Right renal cortex interstitium (tissue), 3 donors: Measurements from ENCODE around the gene MDFIC2. TPM values are rescaled to one million over a fixed set of nuclear protein-coding genes. Genes with fewer than 3 reads are reported as not detected.
"Not testable (repeated sequence)": the region's sequence is repeated elsewhere in the genome, so short reads cannot be mapped to it uniquely, and the experiment has no call there.

Experiments used
- DNase-seq, 3 donors: peaks; one replicate each; pipeline ENCODE4 v3.0.0-alpha.2; 2013; ENCODE audit warnings: low read depth in 3 of 3, low spot score in 2 of 3
- polyA plus RNA-seq, 3 donors: library from polyadenylated mRNA; unstranded; fragments of 120-200 nt; gene quantifications; one replicate each; pipeline ENCODE4 v1.2.1, GENCODE V29; 2013; ENCODE audit not compliant: insufficient read length in 3 of 3

Gene MDFIC2
- polyA plus RNA-seq, 3 donors, result not detected

DNA sequence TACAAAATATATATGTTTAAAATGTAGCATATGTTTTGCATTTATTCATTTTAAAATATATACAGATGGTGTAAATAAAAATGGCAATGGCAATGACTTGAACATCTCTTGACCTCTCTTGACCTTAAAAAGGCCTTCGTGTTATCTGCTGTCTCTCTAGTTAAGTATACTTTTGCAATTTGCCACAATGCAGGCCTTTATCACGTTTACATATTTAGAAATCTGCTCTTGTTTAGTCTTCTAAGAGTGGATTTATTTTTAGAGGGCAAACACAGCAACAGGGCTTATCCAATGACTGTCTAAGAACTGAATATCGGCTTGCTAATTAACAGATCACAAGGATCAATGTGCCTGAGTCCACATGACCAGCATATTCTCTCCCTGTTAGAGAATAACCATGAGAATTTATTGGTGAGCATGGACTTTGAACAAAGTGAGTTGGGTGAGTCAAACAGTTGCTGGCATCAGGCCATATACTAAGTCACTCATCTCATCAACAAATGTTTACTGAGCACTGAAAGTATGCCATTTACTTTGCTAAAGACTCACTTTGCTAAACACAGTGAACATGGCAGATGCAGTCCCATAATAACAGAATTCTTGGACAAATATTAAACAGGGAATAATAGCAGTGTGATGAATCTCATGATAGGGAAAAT lies 48.2 kb downstream of the MDFIC2 start:
- no peak for DNase-seq

DNA sequence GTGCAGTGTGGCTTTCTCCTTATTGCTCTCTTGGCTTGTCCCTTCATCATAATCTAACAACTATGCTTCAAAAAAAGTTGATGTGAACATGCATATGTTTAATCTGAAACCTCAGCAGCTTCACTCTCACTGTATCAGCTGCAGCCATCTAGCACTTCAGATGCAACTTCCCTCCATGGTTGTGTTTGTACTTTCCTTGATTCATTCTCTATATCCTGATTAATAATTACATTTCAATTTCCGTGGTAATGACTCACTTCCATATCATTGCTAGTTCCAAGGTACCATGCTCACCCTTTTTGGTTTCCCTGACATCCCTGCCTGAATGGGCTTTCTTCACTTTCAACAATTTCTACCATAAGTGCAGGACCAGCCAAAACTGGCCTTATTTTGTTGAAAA lies 51.2 kb downstream of the MDFIC2 start:
- DNase-seq, result no peak

DNA sequence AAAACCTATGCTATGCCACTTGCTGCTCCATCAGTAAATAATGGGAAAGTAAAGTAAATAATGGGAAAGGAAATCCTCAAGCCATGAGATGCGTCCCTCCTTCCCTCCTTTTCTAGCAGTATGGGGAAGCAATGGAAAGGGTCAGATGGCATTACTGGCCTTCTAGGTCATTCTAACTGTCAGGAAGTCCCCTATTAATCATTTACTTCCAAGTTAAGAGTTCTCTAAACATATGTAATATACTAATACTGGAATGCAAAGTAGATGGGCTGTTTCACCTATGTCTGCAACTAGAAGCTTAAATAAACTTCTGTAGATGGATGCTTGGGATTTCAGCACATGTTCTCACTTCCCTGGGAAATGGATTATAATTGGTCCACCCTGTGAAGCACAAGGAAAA lies 55.9 kb downstream of the MDFIC2 start:
- DNase-seq, result no peak

DNA sequence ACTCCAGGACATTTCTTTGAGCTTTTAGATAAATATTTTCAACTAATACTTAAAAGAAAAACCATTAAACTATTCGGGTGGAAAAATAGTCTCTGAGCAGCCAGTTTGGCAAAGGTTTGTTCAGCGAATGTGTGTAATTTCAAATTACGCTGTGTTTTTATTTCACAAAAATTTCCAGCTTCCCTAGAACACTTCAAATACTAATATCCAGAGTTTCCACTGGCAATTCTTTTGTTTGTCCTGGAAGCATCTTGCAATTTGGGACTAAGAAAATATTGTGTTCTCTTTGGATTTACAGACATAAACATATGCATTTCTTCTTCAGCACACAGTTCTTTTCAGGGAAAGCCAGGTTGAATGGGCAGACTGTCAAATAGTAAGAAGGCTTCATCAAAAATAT lies 61.9 kb downstream of the MDFIC2 start:
- DNase-seq, result no peak

DNA sequence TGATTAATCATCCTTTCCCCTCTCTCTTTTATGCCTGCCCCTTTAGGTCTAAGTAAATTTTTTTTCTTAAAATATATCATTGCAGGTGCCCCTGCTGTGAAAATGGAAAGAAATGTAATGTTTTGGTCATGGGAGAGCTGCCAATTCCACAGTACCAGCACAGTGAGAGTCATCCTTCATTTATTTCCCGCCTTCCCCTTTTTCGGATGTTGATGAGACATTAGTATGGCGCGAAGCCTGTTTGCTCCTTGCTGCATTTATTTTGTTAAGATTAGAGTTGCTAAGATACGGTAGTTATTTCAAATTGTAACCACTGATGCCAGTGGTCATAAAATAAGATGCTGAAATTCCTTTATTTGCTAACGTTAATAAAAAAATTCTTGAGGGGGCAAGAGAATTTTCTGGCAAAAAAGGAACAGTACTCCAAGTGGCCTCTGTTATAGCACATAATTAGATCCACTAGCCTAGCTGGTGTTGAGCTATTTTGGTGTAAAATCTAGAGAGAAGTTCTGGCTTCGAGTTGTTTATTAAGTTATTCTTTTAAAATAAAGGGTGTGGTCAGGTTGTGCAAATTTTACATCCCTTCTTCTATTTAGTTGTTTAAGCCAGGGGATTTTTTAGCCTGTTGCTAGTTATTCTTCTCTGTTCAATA lies 62.8 kb downstream of the MDFIC2 start:
- DNase-seq, result no peak

DNA sequence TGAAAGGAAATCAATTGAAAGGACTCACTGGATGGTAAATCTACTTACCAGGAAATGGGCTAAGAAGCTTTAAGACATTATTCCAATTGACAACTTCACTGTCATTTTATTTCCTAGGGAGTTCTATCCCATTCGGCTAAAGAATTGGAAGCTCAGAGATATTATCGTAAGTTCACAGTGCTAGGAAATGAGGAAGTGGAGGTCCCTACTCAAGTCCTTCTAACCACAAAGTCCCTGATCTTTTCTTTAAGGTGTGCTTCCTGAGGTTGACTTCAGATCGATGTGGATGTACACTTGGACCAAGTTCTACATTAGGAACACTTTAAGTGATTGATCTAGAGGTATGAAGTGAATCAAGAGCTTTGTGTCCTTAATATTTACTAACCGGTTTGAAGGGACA lies 63.6 kb downstream of the MDFIC2 start:
- DNase-seq, result no peak

DNA sequence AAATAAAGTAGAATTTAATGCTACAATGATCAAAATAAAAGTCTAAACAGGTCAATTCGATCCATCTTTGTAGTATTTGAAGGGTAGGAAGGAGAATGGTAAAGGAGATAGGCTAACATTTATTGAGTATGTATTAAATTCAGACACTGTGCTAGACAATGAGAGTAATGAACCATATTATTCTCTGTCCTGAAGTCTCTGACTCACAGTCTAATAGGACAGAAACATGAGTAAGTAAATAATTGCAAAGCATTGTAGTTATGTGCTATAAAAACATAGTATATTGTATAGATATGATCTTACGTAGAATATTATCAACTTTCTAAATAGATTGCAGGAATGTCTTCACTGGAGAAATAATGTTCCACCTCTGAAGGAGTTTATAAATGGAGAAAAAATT lies 64.5 kb downstream of the MDFIC2 start:
- no peak for DNase-seq

DNA sequence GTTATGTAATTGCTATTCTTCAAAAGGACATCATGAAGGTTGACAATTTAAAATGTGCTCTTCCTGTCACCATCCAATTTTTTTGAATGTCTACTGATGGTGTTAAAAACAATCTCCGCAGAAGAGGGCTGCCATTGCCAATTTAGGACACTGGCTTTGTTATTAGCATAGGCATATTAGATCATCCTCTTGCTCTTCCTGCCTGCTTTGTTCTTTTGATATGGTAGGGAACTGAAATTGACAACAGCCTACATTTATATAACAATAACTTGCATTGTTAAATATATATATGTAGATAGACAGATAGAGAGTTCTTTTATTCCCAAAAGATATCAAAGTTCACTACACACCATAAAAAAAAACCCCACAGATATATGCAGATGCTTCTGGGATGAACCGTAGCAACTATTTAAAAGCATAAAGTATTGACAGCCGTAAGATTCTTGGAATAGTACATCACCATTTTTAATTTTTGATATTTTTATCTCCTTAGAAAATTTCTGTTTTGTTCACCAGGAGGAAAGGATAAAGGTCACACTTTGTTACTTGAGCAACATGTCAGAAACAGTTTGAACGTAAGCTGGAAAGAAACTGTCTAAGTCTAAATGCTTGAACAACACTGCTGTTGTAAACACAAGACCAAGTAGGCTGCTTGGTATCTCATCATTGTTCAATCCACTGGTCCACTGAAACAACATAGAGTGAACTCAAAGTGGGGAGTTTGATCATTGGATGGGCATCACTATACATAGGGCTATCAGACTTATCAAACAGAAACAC lies 66.5 kb downstream of the MDFIC2 start:
- no peak for DNase-seq

DNA sequence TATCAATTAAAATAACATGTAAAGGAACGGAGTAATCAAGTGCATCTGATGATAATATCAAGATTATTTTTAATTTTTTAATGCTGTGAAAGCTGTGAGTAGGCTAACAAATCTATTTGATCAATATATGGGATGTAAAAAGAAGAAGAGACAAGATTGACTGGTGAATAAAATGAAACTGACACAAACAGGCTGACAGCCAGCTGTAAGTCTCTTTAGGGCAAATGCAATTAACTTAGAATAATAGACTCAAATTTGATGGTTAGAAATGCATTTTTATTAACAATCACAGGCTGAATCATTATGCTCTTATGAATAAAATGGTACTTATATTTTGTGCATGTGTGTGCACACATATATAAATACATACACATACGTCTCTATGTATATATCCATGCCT lies 68.0 kb downstream of the MDFIC2 start:
- DNase-seq, result no peak

DNA sequence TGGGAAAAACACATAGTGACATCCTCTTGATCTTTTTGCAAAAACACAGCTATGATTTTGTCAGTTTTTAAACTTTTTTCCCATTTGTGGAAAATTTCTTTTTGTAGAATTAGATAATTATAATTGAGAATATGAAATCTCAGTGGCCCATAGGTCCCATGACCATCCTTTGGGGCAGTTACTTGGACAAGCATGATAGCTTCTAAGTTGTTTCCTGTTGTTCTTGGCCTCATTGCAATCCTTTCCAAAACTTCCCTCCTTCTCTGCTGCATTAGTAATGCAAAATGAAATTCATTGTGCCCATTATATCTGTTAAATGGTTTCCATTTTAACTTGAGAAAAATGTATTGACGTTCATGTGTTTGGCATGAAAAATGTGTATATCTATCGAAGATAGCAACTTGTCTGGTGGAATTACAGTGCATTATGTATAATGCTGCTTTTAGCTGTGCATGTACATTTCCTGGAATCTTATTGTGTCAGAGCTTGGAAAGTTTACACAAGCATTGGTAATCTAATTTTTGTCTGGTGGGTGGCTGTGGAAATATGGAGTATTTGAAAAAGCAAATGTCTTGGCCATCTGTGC lies 70.0 kb downstream of the MDFIC2 start:
- no peak for DNase-seq

DNA sequence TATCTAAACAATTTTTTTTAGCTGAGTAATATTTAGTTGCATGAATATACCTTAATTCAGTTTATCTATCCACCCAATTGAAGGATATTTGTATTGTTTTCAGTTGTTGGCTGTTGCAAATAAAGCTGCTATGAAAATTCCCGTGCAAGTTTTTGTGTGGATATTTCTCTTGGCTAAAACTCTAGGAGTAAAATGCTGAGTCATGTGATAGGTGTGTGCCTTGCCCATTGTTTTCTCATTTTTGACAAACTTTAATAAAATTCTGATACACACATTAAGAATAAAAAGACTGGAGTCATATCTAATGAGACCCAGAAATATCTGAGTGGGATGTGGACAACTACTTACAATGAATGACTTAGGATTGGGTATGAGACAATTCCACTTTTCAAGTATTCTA lies 78.6 kb downstream of the MDFIC2 start:
- DNase-seq, result no peak

DNA sequence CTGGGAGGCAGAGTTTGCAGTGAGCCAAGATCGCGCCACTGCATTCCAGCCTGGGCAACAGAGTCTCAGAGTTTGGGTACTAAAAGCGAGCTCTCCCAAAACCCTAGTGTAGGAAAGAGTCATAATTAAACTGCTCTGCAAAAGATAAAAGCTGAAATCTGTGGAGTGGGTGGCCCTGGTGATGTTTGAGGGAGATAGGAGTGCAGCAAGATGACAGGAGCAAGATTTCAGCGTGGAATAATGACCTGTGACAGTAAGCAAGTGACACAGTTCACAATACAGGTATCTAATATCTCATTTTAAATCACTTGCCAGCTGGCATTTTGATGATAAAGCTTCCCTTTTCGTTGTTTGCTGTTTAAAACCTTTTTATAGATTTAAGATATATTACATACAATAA lies 79.3 kb downstream of the MDFIC2 start:
- DNase-seq, result no peak

DNA sequence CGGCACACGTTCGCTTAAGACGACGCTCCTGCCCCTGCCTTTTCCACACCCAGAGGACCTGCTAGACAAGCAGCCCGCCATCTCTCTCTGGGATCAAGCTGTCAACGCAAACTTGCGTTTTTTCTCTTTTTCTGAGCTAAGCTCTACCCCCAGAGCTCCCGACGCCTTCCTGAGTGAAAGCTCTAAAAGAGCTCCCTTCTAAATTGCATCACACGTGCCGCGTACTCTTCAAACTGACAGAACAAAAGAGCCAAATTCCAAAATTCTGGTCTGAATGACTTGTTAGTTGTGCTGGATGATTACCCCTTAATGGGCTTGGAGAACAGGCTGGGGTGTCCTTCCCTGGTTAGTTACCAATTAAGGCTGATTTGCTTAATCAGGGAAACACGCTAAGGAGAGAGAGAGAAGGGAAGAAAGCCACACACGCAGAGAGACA lies 81.2 kb downstream of the MDFIC2 start:
- DNase-seq, result no peak

DNA sequence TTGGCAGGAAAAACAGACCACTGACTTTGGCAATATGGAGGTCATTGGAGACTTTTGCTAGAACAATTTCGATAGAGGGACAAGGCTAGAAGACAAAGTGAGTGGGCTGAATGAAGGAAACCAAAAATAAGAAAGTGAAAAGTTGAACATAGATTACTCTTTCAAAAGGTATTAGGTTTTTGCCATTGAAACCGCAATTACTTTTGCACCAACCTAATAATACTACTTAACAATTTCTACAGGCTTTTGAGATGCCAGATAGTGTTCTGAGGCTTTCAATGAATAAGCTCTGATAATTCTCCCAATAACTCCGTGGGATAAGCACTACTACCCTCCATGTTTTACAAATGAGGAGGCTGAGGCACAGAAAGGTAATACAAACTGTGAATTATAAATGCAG lies 85.0 kb downstream of the MDFIC2 start:
- no peak for DNase-seq

DNA sequence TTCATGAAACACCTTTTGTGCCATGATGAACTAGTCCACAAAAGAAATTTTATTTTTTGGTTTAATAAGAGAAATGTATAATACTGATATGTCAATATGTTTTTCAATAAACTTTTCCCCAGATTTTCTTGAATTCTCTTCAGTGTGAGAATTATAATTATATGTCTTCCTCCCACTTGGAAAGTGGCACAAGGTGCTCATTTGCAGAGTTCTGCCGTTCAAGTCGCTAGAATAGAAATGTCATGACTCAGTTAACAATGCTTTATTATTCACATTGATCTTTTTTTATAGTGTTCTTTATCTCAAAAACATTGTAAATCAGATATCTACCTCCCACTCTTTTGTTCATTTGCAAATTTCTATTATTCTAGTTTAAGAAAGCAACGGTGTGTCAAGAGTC lies 87.3 kb downstream of the MDFIC2 start:
- no peak for DNase-seq

DNA sequence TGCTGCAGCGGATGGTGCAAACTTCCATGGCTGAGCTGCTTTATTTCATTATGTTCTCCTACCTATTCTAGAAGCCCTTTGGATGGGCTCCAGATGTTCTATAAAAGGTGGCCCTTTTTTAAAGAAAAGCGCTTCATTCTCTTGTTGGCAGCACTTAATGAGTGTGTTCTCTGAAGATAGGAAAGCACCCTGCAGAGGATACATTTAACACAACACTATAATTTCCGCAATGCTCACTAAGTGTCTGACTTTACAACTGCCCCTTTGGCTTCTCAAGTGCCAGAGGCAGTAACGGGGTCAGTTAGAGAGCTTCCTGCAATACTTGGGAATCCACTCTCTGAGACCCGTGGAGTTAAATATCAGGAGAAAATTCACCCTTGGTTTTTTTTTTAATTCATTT lies 88.1 kb downstream of the MDFIC2 start:
- no peak for DNase-seq

DNA sequence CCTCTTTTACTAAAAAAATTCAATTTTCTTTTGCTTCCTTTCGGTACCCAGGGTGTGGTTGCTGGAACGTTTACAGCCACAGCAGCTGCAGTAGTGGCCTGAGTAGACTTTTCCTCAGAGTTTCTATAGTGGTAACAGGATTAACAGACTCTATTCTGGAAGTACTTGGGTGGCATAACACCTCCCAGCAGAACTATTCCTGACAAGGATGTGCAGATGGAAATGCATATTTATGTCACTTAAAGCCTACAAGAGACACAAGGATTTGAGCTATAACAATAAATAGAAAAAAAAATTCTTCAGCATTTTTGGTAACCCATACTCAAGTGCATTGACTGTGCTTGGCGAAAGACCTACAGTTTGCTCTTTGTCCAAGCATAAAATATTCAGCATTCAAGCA lies 94.0 kb downstream of the MDFIC2 start:
- DNase-seq, result no peak

DNA sequence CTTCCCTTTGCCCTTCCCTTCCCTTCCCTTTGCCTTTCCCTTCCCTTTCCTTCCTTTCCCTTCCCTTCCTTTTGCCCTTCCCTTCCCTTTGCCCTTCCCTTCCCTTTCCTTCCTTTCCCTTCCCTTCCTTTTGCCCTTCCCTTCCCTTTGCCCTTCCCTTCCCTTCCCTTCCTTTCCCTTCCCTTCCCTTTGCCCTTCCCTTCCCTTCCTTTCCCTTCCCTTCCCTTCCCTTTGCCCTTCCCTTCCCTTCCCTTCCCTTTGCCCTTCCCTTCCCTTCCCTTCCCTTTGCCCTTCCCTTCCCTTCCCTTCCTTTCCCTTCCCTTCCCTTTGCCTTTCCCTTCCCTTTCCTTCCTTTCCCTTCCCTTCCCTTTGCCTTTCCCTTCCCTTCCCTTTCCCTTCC lies 101.2 kb downstream of the MDFIC2 start:
- DNase-seq, result not testable (repeated sequence)

DNA sequence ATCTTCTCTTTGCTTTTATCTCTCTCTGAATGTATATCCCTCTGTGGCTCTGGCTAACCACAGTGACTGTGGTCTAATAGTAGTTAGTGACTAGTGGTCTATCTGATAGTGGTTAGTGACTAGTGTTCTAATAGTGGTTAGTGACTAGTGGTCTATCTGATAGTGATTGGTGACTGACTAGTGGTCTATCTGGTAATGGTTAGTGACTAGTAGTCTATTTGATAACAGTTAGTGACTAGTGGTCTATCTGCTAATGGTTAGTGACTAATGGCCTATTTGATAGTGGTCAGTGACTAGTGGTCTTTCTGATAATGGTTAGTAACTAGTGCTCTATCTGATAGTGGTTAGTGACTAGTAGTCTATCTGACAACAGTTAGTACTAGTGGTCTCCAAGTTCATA lies 110.5 kb downstream of the MDFIC2 start:
- DNase-seq, result no peak

DNA sequence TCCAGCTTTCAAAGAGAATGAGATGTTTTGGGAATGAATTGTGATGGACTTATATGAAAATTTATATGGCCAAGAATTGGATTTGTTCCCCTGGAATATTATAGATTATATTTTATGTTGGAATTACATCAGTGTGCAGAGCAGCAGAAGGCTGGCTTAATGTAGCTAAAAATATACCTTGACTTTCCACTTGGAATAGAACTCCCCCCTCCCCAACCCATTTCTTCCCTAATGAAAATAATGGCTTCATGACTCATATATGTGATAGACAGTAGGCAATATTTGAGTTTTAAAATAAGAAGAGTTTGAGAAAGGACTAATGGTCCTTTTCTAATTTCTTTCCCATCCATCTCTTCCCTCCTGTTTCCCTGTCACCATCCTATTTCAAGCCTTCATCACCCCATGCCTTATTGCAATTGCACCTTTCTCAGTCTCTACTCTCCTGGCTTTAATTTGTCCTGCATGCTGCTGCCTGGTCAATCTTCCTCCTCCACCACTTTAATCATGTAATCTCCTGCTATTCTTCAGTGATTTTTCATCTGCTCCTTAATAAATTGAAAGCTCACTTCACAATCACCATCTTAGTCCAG lies 122.5 kb downstream of the MDFIC2 start:
- no peak for DNase-seq

DNA sequence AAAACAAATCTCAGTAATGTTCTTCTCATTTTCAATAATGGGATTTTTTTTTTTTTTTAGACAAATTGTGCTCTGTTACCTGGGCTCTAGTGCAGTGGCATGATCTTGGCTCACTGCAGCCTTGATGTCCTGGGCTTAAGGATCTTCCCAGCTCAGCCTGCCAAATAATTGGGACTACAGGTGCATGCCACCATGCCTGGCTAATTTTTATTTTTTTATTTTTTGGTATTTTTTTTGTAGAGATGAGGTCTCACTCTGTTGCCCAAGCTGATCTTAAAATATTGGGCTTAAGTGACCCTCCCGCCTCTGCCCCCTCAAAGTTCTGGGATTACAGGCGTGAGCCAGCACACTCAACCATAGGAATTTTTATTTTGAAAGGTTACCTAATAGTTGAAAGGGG lies 126.2 kb downstream of the MDFIC2 start:
- DNase-seq, result no peak
